ENCODE measurements around the gene CACNG3.
"Not testable (repeated sequence)": the region's sequence is repeated elsewhere in the genome, so short reads cannot be mapped to it uniquely, and the experiment has no call there.

Gene CACNG3

DNA sequence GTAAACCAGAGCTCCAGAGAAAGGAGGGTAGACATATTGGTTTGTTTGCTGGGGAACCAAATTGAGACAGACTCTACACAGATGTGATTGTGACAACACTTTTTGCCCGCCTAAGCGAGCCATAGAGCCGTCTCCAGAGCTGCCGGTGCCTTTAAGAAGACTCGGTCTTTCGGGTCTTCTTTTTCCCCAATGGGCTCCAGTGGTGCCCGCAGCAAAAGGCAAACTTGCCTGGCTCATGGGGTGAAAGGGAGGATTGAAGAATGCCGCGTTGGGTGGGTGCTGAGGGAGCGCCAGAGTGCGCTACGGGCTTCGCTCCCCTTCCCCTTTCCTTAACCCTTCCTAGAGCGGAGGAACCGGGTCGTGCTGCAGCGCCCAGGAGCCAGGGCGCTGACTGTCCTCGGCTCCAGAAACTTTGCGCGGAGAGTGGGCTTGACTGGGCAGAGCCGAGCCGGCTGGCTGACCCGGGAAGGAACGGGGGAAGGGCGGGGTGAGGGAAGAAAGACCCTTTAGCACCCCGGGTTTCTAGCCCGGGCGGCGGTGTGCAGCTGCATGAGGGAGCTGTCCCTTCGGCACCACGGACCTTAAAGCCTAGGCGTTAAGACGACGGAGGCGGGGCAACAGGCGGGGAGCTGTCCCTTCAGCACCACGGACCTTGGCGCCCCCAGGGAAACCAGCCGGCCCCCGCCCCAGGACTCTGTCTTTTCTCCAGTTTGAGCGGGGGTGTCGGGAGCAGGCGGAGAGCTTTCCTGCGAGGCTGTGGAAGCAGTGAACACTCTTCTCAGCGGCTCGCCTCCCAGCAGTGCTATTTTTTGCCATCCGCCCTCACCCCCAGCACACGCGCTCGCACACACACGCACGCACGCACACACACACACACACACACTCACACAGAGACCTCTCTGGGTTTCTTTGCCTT lies at the start of gene CACNG3:
TSS of gene CACNG3 (plus strand) at position 880 of the 916 bp plus-strand sequence. CDS start 420 bp downstream, outside the sequence.
- DNase-seq: peak; percentile 1

DNA sequence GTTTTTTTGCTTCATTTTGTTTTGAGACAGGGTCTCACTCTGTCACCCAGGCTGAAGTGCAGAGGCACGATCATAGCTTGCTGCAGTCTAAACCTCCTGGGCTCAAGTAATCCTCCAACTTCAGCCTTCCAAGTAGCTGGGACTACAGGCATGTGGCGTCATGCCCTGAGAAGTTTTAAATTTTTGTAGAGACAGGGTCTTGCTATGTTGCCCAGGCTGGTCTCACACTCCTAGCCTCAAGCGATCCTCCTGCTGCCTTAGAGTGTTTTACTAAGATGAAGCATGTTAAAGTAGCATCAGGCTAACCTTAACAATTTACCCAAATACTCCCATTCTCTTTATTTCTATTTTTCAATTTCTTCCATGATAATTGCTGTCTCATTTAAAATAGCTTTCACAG lies 49.2 kb upstream of the CACNG3 start:
- no peak for DNase-seq

DNA sequence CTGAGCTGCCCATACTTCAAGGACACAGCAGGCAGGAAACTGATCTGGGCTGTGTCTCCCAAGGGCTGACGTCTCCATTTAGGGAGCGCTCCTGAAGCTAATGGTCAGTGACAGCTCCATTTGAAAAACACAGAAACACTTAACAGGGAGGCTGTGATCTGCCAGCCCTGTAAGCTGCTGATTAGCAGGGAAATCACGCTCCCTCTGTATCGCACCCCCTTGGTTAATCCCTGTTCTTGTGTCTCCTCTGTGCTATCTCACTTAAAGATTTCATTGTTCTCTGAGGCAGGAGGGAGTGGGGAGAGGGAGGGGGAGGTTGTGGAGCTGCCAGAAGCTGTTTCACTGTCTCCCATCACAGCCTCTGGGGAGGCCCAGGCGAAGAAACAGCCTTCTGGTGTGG lies 47.4 kb upstream of the CACNG3 start:
- DNase-seq: peak; percentile 72

DNA sequence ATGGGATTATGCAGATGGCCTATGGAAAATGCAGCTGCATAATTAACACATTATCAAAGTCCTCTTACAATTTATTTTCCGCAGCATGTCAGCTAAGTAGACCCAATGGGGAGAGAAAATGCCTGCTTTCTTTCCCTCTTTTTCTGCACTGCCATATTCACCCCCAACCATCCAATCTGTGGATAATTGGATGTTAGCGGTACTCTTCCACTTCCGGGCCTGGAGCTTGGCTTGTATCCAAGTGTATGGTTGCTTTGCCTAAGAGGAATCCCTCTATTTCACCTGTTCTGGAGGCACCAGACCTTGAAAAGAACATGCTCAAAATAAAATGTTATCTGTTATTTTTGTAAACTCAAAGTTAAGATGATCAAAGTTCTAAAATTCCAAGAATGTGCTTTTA lies 41.1 kb upstream of the CACNG3 start:
- no peak for DNase-seq

DNA sequence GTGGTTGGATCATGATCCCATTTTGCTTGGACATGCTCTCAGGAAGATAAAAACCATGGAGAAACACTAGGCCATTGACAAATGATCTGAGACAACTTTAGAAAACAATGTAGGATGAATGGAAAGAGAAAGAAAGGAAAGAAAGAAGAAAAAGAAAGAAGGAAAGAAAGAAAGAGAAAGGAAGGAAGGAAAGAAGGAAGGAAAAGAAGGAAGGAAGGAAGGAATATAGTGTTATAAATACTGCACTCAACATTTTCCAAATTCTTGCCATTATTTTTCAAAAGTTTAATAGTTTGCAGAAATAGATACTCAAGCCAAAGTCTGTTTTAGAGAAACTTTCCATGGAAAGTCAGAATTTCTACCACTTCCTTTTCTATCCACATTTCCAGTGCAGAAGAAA lies 39.2 kb upstream of the CACNG3 start:
- DNase-seq: no peak

DNA sequence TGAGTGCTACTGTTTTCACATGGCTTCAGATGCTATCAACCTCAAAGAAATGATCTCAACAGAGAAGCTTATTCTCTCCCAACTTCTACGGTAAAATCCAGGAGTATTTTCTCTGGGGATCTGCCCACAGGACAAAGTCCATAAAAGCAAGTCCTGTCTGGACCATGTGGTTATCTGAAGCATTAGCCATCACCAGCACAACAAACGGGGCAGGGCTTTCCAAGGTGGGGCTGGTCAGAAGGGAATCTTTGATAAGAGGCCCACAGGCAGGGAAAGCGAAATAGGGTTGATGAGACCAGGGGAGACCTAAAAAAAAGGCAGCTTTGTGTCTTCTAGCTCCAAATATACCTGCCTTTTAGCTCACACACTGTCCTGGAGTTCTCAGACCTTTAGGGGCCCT lies 38.7 kb upstream of the CACNG3 start:
- DNase-seq: no peak

DNA sequence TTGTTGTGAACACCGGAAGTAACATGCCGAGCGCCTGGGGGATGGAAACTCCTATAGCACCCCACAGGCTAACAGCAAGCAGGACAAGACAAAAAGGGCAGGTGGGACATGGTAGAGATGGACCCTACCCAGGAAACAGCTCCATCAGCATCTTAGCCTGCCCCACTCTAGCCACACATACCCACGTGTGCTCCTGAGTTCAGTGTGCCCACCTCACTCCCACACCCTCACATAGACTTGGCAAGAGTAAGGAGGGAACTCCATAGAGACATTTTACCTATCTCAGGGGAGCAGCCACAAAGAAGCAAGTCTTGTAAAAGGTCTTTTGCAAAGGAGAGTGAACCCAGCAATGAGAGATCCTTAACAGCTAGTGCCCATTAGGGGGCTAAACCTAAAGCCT lies 37.8 kb upstream of the CACNG3 start:
- no peak for DNase-seq

DNA sequence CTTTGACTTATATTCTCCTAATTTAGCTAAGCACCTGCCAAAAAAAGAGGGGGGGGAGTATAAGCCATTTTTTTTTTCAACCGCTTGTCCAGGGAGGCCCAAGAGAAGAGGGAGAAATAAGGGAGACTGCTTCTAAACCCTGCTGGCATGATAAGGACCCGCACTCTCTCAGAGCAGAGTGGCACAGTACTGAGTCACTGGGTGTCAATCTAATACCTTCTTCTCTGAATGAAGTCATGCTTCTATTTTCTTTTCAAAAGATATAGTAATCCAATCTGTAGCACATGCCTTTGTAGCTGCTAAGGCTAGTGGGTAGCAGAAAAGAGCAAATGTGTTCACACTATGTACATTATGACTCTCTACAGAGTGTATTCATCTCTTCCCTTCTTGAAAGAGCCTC lies 34.9 kb upstream of the CACNG3 start:
- DNase-seq: no peak

DNA sequence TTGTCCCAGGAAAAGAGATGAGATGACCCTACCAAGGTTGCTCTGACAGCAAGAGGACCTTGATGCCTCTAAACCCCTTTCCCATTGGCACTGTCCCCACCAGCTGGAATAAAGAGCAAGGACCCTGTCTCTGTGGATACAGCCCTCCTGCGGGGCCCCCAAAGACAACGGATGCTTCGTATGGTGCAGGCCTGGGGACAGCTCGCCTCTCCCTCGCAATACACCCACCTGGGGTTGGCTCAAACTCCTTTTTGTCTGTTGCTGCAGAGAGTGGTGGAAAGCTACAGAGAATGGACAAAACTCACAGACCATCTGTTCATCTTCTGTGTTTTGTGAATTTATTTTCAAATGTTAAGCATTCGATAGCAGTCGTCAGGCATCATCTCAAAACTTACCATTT lies 27.6 kb upstream of the CACNG3 start:
- no peak for DNase-seq

DNA sequence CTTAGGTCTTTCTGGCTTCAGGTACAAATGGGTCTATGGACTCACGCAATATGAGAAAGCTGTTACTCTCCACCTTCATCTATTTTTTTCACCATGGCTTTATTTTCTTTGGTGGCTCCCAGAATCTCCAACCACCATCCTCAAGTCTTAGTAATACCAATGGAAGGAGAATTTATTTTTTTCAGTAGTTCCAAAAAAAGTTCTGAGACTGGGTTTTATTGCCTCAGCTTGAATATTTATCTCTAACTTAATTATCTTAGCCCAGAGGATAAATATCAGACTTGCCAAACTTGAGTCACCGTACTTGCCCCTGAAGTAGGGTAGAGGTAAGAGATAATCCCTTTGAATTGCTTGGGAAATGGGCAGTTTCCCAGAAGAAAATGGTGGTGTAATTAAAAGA lies 23.2 kb upstream of the CACNG3 start:
- no peak for DNase-seq

DNA sequence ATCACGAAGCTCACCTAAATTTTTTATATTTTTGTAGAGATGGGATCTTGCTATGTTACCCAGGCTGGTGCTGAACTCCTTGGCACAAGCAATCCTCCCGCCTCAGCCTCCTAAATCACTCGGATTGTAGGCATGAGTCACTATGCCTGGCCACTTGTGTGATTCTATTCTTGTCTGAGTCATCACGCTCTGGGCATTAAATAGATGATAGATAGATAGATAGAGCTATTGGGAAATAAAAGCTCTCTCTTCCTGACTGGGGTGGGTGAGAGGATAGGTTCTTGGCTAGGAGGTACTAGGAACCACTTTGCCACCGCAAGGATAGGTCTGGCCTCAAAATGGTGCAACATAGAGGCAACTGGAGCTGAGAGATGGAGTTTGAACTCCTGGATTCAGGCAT lies 21.4 kb upstream of the CACNG3 start:
- DNase-seq: no peak

DNA sequence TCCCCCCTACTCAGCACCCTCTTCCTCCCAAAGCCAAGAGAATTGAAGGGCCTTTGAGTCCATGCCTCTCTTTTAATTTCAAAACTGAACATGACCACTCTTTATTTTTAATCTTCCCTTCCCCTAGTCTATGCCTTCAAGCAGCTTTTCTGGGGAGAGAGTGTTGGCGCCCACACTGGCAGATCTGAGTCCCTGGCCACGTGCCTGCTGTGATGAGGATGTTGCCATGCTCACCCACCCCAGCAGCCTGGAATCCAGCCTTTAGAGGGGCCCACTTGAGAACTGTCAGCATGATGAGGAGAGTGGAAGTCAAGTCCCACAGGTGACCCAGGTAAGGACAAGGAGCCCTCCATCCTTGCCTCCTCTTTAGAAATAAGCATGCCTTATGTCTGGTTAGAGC lies 20.3 kb upstream of the CACNG3 start:
- no peak for DNase-seq

DNA sequence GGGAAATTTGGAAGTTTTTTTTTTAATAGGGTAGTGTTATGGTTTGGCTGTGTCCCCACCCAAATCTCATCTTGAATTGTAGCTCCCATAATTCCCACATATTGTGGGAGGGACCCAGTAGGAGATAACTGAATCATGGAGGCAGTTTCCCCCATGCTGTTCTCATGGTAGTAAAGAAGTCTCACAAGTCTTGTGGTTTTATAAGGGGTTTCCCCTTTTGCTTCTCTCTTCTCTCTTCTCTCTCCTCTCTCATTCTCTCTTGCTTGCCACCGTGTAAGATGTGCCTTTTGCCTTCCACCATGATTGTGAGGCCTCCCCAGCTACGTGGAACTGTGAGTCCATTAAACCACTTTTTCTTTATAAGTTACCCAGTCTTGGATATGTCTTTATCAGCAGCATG lies 17.3 kb upstream of the CACNG3 start:
- DNase-seq: not testable (repeated sequence)

DNA sequence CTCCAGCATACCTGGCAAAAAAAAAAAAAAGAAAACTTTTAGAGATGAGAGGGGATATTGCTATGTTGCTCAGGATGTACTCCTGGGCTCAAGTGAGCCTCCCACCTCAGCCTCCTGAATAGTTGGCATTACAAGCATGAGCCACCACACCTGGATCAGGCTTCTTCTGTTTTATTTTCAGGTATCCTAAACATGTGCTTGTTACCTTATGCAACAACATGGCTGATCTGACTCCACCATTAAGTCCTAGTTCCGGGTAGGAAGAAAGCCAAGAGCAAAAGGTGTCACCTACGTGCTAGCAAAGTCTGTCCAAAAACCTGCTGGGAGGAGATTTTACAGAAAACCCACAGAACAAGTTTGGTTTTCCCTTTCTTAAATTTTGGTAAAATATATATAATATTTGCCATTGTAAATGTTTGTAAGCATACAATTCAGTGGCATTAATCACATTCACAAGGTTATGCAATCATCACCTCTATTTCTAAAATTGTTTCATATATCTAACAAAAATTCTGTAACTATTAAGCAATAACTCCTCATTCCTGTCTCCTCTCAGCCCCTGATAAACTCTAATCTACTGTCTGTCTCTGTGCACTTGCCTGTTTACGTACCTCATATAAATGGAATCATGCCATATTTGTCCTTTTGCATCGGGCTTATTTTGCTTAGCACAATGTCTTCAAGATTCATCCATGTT lies 9.1 kb upstream of the CACNG3 start:
- DNase-seq: no peak

DNA sequence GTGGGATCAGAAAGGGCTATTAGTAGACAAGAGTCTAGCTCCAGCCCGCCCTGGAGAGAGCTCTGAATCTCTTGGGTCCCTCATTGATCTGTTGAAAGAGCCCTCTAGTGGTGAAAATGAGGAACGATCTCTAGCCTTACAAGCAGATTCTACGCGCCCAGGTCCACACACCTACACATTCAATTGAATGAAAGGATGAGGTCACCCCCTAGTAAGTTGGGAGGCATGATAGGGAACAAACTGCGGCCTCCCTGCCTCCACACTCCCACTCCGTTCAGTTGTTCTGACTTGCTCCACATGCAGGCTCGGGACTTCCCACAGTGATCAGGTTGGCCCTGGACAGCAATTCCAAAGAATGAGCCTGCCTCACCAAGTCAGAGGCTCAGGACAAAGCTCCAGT lies 2.9 kb upstream of the CACNG3 start:
- peak; percentile 2 for DNase-seq

DNA sequence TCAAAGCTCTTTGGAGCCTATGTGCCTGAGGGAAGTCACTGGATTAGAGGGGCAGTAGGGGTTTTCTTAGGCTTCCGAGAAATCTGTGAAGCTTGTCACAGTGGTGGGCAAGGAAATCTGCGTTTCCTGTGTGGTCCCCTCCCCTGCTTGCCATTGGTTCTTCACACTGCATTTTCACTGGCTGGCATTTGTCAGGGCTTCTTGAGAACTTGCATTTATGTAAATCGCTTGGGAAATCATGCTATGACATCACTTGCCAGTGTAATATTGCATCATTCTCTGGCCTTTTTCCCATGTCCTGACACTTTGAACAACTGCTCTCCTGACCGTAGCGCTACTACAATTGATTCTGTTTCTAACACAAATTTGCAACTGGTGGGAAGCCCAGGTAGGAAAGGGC lies 1.8 kb downstream of the CACNG3 start:
- no peak for DNase-seq

DNA sequence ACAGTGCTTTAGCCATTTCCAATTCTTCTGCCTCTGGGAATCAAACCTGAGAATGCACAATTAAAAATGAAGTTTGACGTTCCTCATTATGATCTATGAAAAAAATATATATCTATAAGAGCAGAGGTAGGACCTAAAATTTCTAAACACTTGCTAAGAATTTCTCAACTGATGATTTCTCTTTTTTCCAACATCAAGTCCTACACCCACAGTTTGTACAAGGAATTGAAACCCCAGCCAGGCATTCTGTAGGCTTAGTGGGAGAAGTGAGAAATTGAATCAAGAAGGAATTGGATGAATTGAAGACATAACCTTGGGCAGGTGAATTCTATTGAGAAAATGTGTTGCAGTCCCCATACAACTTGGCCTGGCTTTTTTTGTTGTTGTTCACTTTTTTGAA lies 2.7 kb downstream of the CACNG3 start:
- no peak for DNase-seq

DNA sequence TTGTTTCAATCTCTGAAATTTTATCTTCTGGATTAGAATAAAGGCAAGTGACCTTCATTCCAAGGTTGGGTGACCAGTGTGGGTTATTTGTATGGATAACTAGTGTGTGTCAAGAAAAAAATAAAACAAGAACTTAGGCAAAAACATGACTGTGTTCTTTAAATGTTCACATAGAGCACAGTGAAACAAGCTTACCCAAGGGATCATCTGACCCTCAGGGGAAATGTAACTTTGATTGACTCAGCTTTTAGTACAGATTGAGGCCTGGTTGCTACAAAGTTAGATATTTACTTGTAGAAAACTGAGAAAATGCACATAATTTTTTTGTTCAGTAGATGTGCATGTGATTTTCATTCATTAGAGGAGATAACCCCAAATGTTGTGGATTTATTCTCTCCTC lies 6.7 kb downstream of the CACNG3 start:
- DNase-seq: no peak

DNA sequence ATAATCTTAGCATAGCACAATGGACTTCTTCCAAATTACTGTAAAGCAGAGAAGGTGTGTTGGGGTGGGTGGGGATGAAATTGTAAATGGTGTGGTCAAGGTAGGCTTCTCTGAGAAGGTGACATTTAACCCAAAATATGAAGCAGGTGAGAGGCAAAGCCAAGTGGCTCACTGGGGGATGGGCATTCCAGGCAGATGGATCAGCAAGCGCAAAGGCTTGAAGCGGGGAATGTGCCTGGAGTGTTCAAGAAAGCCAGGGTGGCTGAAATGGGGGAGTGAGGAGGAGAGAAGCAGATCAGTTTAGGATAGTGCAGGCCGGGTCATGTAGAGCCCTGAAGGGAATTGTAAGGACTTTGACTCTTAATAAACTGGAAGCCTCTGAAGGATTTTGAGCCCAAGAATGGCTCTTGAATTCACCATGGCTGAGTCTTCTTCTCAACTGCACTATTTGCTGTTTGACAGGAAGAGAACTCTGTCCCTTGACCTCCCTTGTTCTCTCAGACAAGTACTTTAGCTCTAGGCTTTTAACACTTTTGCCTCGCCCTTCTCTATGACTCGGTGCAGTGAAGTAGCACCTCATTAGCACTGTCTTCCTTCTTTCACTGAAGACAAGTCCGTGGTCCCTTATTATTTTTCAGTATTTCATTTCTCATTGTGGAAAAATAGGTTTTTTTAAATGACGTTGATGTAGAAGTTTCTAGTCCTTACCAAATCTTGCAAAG lies 14.7 kb downstream of the CACNG3 start:
- DNase-seq: no peak

DNA sequence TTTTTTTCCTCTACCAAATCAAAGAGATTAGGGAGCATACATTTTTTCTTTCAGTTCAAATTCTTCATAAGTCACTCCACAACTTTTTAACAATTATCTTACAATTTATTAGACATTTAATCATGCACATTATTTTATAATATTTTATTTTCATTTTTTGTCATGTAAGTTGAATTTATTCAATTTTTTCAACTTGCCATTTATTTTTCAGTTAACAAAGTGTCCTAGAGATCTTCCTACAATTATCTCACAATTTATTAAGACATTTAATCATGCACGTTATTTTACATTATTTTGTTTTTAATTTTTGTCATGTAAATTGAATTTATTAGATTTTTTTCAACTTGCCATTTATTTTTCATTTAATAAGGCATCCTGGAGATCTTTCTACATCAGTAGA lies 16.2 kb downstream of the CACNG3 start:
- no peak for DNase-seq

DNA sequence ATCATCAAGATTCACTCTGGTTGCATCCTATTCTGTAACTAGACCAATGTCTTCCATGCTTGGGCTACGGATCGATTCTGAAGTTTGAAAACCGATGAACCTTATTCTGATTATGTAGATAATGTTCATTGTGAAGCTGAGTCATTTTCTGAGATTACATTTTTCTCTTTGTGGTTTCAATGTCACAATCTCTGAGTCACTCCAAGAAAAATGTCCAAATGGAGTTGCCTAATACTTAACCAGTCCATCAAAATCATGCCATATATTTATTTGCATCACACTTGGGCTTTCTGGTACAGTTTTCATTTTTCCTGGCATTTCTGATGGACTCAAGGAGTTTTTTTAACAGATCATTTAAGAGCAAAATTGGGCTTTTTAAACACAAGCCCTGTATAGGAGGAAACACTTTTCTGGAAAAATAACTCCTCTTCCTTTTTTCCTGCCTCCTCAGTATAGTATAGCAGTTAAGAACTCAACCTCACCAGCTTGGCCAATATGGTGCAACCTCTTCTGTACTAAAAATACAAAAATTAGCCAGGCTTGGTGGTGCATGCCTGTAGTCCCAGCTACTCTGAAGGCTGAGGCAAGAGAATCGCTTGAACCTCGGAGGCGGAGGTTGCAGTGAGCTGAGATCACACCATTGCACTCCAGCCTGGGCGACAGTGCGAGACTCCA lies 17.5 kb downstream of the CACNG3 start:
- no peak for DNase-seq

DNA sequence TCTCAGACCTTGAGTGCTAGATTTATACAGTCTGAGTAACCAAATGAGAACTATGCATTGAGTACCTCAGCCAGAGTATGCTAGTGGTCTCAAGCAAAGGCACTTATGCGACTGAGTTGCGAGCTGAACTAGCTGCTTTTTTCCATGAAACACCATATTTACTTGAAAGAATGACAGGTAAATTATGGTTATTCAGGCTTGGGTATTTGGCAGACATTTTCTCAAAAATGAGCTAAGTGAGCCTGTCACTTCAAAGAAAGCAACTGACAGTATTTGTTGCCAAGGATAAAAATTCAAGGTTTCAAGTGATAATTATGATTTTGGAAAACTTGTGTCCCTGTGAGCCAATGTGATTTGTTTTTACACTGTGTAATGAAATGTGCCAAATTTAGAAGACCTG lies 19.3 kb downstream of the CACNG3 start:
- DNase-seq: no peak

DNA sequence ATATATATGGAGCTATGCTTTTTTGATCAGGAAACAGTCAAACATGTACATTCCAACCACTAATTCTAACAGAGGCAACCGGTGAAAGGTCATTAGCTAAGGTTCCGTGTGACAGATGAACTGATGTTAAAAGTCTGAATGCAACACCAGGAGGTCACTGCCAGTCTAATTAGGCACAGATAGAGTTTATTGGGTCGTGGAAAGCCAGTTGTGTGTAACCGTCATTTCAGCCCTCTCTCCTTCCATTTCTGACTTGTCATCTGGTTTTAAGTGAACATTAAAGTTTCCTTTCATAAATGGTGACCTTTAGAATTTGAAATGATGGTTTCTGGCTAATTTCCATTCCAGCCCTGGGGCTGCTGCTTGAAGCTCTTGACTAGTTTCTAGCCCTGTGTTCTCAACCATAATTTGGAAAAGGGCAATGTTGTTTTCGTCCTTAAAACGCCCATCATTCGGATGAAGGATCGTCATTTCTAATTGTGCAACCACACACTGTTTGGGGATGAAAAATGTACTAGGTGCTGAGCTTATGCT lies 23.9 kb downstream of the CACNG3 start:
- no peak for DNase-seq
